Activated gamma-delta T cell (primary cell): ENCODE data around the gene EPN2.

Source experiments
- DNase-seq: peaks from one replicate; lab custom pipeline; 2025; lab: John Stamatoyannopoulos, UW

The EPN2 gene

DNA sequence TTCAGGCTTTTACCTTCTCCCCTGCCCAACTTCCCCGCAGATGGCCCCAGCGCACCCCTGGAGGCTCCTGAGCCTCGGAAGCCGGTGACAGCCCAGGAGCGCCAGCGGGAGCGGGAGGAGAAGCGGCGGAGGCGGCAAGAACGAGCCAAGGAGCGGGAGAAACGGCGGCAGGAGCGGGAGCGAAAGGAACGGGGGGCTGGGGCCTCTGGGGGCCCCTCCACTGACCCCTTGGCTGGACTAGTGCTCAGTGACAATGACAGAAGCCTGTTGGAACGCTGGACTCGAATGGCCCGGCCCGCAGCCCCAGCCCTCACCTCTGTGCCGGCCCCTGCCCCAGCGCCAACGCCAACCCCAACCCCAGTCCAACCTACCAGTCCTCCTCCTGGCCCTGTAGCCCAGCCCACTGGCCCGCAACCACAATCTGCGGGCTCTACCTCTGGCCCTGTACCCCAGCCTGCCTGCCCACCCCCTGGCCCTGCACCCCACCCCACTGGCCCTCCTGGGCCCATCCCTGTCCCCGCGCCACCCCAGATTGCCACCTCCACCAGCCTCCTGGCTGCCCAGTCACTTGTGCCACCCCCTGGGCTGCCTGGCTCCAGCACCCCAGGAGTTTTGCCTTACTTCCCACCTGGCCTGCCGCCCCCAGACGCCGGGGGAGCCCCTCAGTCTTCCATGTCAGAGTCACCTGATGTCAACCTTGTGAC, 144.7 kb downstream of the EPN2 start:
- DNase-seq: no peak

DNA sequence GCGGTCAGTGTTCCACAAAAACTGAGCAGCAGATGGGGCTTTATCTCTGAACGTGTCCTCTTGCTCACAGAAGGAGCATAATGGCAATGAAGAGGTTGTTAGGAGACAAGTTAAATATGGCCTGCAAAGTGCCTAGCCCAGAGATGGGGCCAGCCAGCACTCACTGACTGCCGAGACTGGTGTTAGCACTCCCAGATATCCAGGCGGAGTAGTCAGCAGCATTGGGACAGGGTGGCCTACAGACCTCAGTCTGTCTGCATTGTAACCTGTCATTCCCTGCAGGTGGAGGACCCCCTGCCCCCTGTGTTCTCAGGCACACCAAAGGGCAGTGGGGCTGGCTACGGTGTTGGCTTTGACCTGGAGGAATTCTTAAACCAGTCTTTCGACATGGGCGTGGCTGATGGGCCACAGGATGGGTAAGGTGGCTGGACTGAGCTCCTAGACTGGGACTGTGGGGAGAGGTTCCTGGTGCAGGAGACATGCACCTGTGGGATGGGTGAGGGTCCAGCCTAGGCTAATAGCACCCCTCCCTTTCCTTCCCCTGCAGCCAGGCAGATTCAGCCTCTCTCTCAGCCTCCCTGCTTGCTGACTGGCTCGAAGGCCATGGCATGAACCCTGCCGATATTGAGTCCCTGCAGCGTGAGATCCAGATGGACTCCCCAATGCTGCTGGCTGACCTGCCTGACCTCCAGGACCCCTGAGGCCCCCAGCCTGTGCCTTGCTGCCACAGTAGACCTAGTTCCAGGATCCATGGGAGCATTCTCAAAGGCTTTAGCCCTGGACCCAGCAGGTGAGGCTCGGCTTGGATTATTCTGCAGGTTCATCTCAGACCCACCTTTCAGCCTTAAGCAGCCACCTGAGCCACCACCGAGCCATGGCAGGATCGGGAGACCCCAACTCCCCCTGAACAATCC, 145.6 kb downstream of the EPN2 start:
- DNase-seq: no peak

DNA sequence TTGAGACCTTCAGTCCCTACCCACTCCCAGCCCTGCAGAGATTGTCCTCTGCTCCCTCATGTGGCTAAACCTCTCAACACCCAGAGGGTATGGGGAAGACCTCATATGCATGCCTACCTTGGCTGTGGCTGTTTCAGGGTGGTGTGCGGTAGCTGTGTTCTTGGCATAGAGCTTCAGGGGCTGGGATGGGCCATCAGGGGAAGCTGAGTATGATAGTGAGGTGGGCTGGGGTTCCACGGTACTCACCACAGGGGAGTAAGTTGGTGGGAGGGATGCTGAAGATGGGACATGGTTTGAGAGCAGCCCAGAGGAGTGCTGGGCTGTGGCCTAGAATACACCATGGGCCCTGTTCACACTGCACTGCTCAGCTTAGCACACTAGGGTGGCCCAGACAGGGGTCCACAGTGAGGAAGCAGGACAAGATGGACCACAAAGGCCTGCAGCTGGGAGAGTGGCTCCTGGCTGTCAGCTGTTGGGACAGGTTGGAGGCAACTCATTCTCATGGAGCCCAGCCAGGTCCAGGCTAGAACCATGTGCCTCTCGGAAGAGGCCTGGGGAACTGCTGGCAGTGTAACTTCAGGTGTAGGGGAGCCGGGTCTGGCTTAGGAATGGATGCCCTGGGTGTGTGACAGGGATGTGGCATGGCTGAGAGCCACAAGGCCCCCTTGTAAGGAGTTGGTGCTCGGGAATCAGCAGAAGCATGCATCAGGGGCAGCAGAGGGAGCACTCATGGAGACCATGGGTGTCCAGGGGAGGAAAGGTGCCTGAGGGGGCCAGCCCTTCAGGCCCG, 146.7 kb downstream of the EPN2 start:
- no peak for DNase-seq

DNA sequence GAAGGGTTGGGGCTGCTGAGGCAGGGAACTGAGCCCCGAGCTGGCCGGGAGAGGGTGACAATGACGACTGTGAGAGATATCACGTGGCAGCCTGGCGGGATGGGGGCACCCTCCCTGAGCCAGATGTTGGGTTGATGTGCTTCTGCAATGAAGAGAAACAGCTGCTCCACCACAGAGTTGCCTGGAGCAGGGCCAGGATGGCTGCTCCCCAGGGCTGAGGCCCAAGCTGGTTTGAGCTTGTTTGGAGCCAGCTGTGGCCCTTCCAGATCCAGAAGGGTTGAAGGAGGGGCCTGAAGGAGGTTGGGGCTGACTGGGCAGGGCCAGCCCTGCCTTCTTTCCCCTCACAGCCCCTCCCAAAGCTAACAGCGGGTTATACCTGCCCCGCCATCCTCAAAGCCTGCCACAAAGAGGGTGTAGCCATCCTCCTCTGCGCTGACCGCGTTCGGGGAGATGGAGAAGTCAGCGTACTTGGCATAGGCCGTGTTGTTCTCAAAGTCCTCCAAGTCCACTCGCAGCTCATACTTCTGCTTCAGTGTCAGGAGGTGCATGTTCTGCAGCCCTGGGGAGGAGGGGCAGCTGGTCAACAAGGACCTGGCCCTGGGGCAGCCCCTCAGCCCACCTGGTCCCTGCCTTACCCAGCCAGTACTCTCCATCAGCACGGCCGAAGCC, 147.7 kb downstream of the EPN2 start:
- no peak for DNase-seq

DNA sequence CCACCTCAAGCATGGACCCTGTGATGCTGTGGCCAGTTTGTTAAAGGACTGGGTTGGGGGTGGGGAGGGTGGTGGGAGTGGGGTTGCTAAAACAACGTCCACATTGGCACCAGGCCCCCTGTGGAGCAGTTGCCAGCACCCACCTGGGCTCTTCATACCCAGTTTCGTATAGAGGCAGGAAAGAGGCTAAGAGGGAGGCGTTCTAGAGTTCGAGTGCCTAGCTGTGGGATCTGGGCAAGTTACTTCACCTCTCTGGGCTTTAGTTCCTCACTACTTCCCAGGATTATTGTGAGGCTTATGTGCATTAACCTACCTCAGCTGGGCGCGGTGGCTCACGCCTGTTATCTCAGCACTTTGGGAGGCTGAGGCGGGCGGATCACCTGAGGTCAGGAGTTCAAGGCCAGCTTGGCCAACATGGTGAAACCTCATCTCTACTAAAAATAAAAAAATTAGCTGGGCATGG, 148.4 kb downstream of the EPN2 start:
- no peak for DNase-seq
